A673 (cell line): ENCODE data around the gene CFAP92. TPM values are rescaled to one million over a fixed set of nuclear protein-coding genes. Genes with fewer than 3 reads are reported as not detected.

Experiments
- BruUV-seq: library from RNA; stranded (reverse); fragments of 400-500 nt; replicated peaks from 2 replicates; lab custom pipeline; 2021; lab: Mats Ljungman, UMichigan
- CTCF ChIA-PET: fragments of 300-600 bp; sonication (Branson Sonifier 250); formaldehyde crosslinking; loops from one replicate; lab custom pipeline; 2022; ENCODE audit warnings: antibody characterized with exemption; lab: Charles Lee
- POLR2A ChIA-PET: fragments of 300-600 bp; sonication (Branson Sonifier 250); formaldehyde crosslinking; loops from one replicate; lab custom pipeline; 2022; ENCODE audit warnings: antibody characterized with exemption; ENCODE audit not compliant: low non-redundant PET; lab: Charles Lee
- DNase-seq: peaks from one replicate; pipeline ENCODE4 v3.0.0-alpha.2; 2015; ENCODE audit warnings: low spot score
- H3K27ac ChIP-seq: fragments of 200-600 bp; sonication (generic); 2 replicates; pipeline ENCODE4 v1.5.1; 2016; ENCODE audit warnings: mixed run types, low read depth, mild to moderate bottlenecking, mixed read lengths, antibody characterized with exemption, low read length; ENCODE audit not compliant: poor library complexity, severe bottlenecking
- H3K27me3 ChIP-seq: fragments of 200-600 bp; sonication (generic); replicated peaks from 2 replicates; pipeline ENCODE4 v1.6.1; 2017; ENCODE audit warnings: mixed run types, low read depth, mild to moderate bottlenecking, mixed read lengths, antibody characterized with exemption, low read length; ENCODE audit not compliant: insufficient read depth, poor library complexity
- H3K36me3 ChIP-seq: fragments of 200-600 bp; sonication (generic); 2 replicates; pipeline ENCODE4 v1.6.1; 2016; ENCODE audit warnings: mixed run types, mild to moderate bottlenecking, mixed read lengths, antibody characterized with exemption, low read length; ENCODE audit not compliant: insufficient read depth, poor library complexity, severe bottlenecking
- H3K4me1 ChIP-seq: fragments of 200-600 bp; sonication (generic); 2 replicates; pipeline ENCODE4 v1.6.1; 2017; ENCODE audit warnings: mixed run types, mild to moderate bottlenecking, mixed read lengths, antibody characterized with exemption, low read length; ENCODE audit not compliant: insufficient read depth, poor library complexity, severe bottlenecking
- H3K4me3 ChIP-seq: fragments of 200-600 bp; sonication (generic); 2 replicates; pipeline ENCODE4 v1.5.1; 2016; ENCODE audit warnings: low read depth, mixed run types, mild to moderate bottlenecking, mixed read lengths, low read length; ENCODE audit not compliant: poor library complexity, severe bottlenecking
- H3K9me3 ChIP-seq: fragments of 200-600 bp; sonication (generic); 2 replicates; pipeline ENCODE4 v1.6.1; 2016; ENCODE audit warnings: mixed run types, low read depth, mild to moderate bottlenecking, mixed read lengths, antibody characterized with exemption, low read length; ENCODE audit not compliant: poor library complexity, severe bottlenecking
- EZH2 ChIP-seq: fragments of 200-600 bp; sonication (generic); IDR thresholded peaks from 2 replicates; pipeline ENCODE4 v1.6.1; 2017; ENCODE audit warnings: borderline replicate concordance, low read depth, mild to moderate bottlenecking, mixed read lengths, antibody characterized with exemption, low read length; ENCODE audit not compliant: poor library complexity, severe bottlenecking
- intact Hi-C: fragments of 100-400 bp; cut with micrococcal nuclease; formaldehyde crosslinking; loops from one replicate; pipeline ENCODE4 v1.10.0; 2022; ENCODE audit not compliant: unreplicated experiment
- total RNA-seq: library from RNA; stranded (reverse); gene quantifications from 2 replicates; pipeline ENCODE4 v1.2.3, GENCODE V29; 2021
- TF ChIP-seq, protein P1 (sequence below): fragments of 300-800, 200-600 bp; sonication (generic); conservative IDR thresholded peaks from 2 replicates; pipeline ENCODE4 v1.5.1; 2017; ENCODE audit warnings: low read depth, mild to moderate bottlenecking, antibody characterized with exemption, low read length, moderate library complexity, mixed read lengths

Gene CFAP92
- total RNA-seq, 1 experiment from 2014 or later = not detected

- Histone ChIP-seq H3K27me3 (no peaks in the 10 kb centered on the region), H3K9me3 (no peaks in the 10 kb centered on the region), H3K4me3 (no peak overlapping the region), H3K27ac (no peak overlapping the region), H3K36me3 (no peaks in the 10 kb centered on the region), H3K4me1 (no peaks in the 10 kb centered on the region)
- no TSS peak for BruUV-seq
- DNase-seq = no peak
- CTCF ChIA-PET = no interaction called here
- intact Hi-C loops = no loop called here
- TF ChIP-seq EZH2 = no peak
- TF ChIP-seq, protein P1, sequence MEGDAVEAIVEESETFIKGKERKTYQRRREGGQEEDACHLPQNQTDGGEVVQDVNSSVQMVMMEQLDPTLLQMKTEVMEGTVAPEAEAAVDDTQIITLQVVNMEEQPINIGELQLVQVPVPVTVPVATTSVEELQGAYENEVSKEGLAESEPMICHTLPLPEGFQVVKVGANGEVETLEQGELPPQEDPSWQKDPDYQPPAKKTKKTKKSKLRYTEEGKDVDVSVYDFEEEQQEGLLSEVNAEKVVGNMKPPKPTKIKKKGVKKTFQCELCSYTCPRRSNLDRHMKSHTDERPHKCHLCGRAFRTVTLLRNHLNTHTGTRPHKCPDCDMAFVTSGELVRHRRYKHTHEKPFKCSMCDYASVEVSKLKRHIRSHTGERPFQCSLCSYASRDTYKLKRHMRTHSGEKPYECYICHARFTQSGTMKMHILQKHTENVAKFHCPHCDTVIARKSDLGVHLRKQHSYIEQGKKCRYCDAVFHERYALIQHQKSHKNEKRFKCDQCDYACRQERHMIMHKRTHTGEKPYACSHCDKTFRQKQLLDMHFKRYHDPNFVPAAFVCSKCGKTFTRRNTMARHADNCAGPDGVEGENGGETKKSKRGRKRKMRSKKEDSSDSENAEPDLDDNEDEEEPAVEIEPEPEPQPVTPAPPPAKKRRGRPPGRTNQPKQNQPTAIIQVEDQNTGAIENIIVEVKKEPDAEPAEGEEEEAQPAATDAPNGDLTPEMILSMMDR = no peak
- POLR2A ChIA-PET = no interaction called here
These were observed 6.4 kb downstream of the CFAP92 start for GRCh38 chr3:128987302-128988100.

DNA sequence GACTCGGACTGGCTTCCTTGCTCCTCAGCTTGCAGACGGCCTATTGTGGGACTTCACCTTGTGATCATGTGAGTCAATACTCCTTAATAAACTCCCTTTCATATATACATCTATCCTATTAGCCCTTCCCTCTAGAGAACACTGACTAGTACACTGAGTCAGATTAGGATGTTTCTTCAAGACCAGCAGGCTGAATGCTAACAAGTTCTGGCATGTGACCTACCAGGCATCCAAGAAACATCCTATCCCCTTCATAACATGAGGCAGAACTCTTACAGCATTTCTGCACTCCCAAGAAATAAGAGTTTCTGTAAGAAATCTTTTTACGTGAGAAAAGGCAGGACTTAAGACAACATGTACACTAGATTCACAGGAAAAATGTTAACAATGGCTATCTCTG is 9.3 kb downstream of the CFAP92 start:
- H3K4me1 ChIP-seq = no peaks in the 10 kb centered on the region
- H3K9me3 ChIP-seq = no peaks in the 10 kb centered on the region
- ChIA-PET POLR2A (no interaction called here), CTCF (no interaction called here)
- TF ChIP-seq, protein P1 = no peak
- TF ChIP-seq EZH2 = no peak
- DNase-seq = no peak
- no peak overlapping the region for H3K27ac ChIP-seq
- no TSS peak for BruUV-seq
- H3K4me3 ChIP-seq = no peak overlapping the region
- no peaks in the 10 kb centered on the region for H3K36me3 ChIP-seq
- no peaks in the 10 kb centered on the region for H3K27me3 ChIP-seq
- intact Hi-C loops = no loop called here

DNA sequence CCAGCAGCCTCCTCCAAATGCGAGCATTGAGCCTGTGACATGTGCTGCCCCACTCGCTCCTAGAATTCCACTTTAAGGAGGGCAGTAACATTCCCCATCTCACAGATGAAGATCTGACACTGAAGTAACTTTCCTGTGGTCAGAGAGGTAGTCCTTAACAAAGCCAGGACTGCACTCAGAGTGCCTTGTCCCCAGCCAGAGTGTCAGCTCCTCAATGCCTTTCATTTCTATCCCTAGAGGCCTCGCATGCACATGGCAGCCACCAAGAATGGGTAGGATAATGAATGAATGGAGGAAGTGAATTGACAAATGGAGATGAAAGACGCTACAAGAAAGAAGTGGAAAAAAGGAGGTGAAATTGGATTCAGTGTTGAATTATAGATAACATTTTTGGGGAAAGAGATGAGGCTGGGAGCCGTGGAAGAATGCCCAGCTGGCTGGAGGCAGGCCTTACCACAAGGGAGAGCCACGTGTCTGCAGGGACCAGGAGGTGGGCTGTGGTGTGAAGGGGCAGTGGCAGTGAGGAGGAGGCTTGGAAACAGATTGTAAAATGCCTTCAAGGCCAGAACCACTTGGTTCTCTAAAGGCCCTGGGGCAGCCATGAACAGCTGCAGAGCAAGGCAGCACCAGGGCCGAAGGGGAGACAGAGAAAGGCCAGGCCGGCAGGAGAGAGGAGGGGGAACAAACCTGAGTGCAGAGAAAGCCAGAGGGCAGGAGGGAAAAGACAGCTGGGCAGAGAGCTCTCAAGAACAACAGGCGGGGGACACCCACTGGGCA is 10.4 kb downstream of the CFAP92 start:
- intact Hi-C loops = no loop called here
- TF ChIP-seq EZH2 = no peak
- TF ChIP-seq, protein P1 = no peak
- Histone ChIP-seq H3K27me3 (no peaks in the 10 kb centered on the region), H3K36me3 (no peaks in the 10 kb centered on the region), H3K27ac (no peak overlapping the region), H3K4me3 (no peak overlapping the region), H3K9me3 (no peaks in the 10 kb centered on the region), H3K4me1 (no peaks in the 10 kb centered on the region)
- no TSS peak for BruUV-seq
- ChIA-PET POLR2A (no interaction called here), CTCF (interaction anchor here (0.6 kb wide), 1 partner anchor 13 kb away, joined by 5 read pairs; no protein-coding TSS in a partner anchor)
- DNase-seq = no peak
